Activated CD8-positive, alpha-beta memory T cell treated with anti-CD3 and anti-CD28 coated beads, Interleukin-2, amount 10 ng/mL, durations not matched to agents 7 days and 5 days (primary cell): ENCODE results near the gene MAN1C1. TPM values are rescaled to one million over a fixed set of nuclear protein-coding genes. Genes with fewer than 3 reads are reported as not detected.

ENCODE experiments used
- ATAC-seq: fragments of 150-1000 bp; cut with Tn5 transposase; one replicate; pipeline ENCODE4 v1.10.0; 2021; ENCODE audit warnings: moderate library complexity
- CTCF ChIA-PET: fragments of 350-600 bp; sonication (Branson Sonifier 250); formaldehyde crosslinking; loops from one replicate; lab custom pipeline; 2021; ENCODE audit warnings: antibody characterized with exemption; lab: Charles Lee
- DNase-seq: peaks from one replicate; pipeline ENCODE4 v3.0.0-alpha.2; 2020
- H3K27ac Mint-ChIP-seq: one replicate; pipeline ENCODE4 v1.8.0; 2021; ENCODE audit warnings: mild to moderate bottlenecking, mixed read lengths
- H3K27me3 Mint-ChIP-seq: one replicate; pipeline ENCODE4 v1.8.0; 2021; ENCODE audit warnings: mixed read lengths
- H3K36me3 Mint-ChIP-seq: one replicate; pipeline ENCODE4 v1.8.0; 2021; ENCODE audit warnings: mild to moderate bottlenecking, mixed read lengths
- H3K4me1 Mint-ChIP-seq: one replicate; pipeline ENCODE4 v1.8.0; 2021; ENCODE audit warnings: mixed read lengths
- H3K4me3 Mint-ChIP-seq: one replicate; pipeline ENCODE4 v1.8.0; 2021; ENCODE audit warnings: mild to moderate bottlenecking, moderate library complexity, mixed read lengths
- H3K9me3 Mint-ChIP-seq: one replicate; pipeline ENCODE4 v1.8.0; 2022; ENCODE audit warnings: low read depth, mixed read lengths
- total RNA-seq, 2 experiments: library from RNA; stranded (reverse); gene quantifications; one replicate each; pipeline ENCODE4 v1.2.3, GENCODE V29; 2021

Gene MAN1C1
- total RNA-seq, 2 experiments from 2014 or later, result 15.5 to 20.0 TPM

- Mint-ChIP-seq H3K27me3 (no peaks in the 10 kb centered on the region), H3K36me3 (peaks cover 35% of the 10 kb centered on the region), H3K4me1 (no peaks in the 10 kb centered on the region), H3K27ac (no peak overlapping the region), H3K4me3 (no peak overlapping the region), H3K9me3 (no peaks in the 10 kb centered on the region)
- no peak for ATAC-seq
- CTCF ChIA-PET, result no interaction called here
- no peak for DNase-seq
These were observed 212.5 kb downstream of the MAN1C1 start for GRCh38 chr1:25829046-25829445.

DNA sequence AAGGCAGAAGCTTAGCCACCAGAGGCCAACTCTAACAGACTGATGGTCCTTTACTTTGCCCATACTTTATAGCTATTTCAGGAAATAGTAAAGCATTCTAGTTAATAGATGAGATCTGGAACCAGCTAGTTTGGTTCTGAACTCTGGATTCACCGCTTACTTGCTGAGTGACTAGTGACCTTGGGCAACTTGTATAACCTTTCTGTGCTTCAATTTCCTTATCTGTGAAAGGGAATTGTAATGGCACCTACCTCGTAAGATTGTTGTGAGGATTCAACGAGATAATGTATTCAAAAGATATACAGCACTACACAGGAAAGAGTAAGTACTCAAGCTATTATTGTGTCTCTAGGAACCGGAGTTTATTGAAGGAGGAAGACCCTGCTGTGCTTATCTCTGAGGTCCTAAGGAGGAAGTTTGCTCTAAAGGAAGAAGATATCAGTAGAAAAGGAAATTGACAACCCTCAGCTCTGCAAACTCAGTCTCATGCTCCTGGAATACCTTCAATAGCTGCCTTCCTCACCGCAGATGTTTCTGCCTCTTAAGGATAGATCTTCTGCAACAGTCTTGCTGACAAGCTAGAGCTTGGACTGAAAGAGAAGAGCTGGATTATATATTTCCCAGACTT, 215.1 kb downstream of the MAN1C1 start:
- CTCF ChIA-PET, result interaction anchor here (0.6 to 1.5 kb wide), 3 partner anchors 8 to 166 kb away, joined by 3 to 4 read pairs (median 4); partner anchors contain the start of gene PAFAH2
- DNase-seq, result no peak
- H3K9me3 Mint-ChIP-seq, result no peaks in the 10 kb centered on the region
- no peak overlapping the region for H3K27ac Mint-ChIP-seq
- H3K4me3 Mint-ChIP-seq, result no peak overlapping the region
- H3K4me1 Mint-ChIP-seq, result no peaks in the 10 kb centered on the region
- no peak for ATAC-seq
- H3K27me3 Mint-ChIP-seq, result no peaks in the 10 kb centered on the region
- H3K36me3 Mint-ChIP-seq, result peaks cover 44% of the 10 kb centered on the region

DNA sequence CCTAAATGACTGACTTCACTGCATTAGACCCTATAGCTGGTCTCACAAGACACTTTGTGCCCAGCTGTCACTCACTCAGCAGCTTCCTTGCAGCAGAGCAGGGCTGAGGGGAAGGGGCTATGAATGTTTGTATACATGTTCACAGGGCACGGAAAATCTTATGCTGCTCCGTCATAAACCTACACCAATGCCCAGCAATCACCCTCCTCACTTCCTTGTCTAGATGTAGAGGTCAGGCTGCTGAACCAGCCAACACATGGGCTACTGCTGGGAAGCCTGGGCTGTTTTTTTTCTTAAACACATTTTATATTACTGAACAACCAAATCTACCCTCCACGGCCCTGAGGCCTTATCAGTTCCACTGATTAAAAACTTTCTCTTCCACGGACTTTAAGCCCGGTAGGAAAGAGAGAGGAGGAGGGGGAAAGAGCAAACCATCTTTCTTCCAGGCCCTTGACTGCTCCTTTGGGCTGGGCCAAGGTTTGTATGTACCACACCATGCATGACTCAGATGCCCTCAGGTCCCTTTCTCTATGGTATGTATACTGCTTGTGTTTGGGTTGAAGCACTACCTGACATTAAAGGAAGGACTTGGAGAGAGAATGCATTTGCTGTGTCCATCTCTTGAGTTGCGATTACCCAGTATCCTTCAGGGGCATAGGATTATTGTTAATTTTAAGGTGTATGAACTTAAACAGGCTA, 215.9 kb downstream of the MAN1C1 start:
- no peak overlapping the region for H3K27ac Mint-ChIP-seq
- CTCF ChIA-PET, result interaction anchor here (0.6 kb wide), 1 partner anchor 10 kb away, joined by 3 read pairs; no protein-coding TSS in a partner anchor
- ATAC-seq (no peak), DNase-seq (no peak)
- peaks cover 41% of the 10 kb centered on the region for H3K36me3 Mint-ChIP-seq
- no peak overlapping the region for H3K4me3 Mint-ChIP-seq
- H3K4me1 Mint-ChIP-seq, result no peaks in the 10 kb centered on the region
- H3K9me3 Mint-ChIP-seq, result no peaks in the 10 kb centered on the region
- no peaks in the 10 kb centered on the region for H3K27me3 Mint-ChIP-seq

- Mint-ChIP-seq H3K27ac (no peak overlapping the region), H3K27me3 (no peaks in the 10 kb centered on the region), H3K4me1 (no peaks in the 10 kb centered on the region), H3K36me3 (peaks cover 38% of the 10 kb centered on the region), H3K9me3 (no peaks in the 10 kb centered on the region), H3K4me3 (no peak overlapping the region)
- ATAC-seq, result no peak
- no peak for DNase-seq
- CTCF ChIA-PET, result no interaction called here
These were observed 216.6 kb downstream of the MAN1C1 start for GRCh38 chr1:25833158-25833557.

Other genes with a start within 250 kb of the MAN1C1 start
- gene RHCE, start 196.0 kb upstream of the MAN1C1 start, total RNA-seq, result not detected
- gene MACO1, start 185.9 kb upstream of the MAN1C1 start, total RNA-seq, result 10 to 100 TPM; 13.0 to 15.7 TPM
- 10 to 100 TPM in 1 of 2 experiments, 1 to 10 TPM in 1; 4.9 to 11.0 TPM for gene LDLRAP1, start 73.2 kb upstream of the MAN1C1 start, total RNA-seq
- gene SELENON, start 183.4 kb downstream of the MAN1C1 start, total RNA-seq, result 1 to 10 TPM; 2.7 to 2.9 TPM
- 10 to 100 TPM; 28.9 to 31.2 TPM for gene MTFR1L, start 203.2 kb downstream of the MAN1C1 start, total RNA-seq
- gene AUNIP, start 242.7 kb downstream of the MAN1C1 start, total RNA-seq, result 1 to 10 TPM; 8.1 to 9.8 TPM